Activated naive CD8-positive, alpha-beta T cell treated with anti-CD3 and anti-CD28 coated beads, Interleukin-2, amount 50 U/mL, for 16 hours (primary cell): Measurements from ENCODE around the gene CEMIP2.
"Not testable (repeated sequence)": the region's sequence is repeated elsewhere in the genome, so short reads cannot be mapped to it uniquely, and the experiment has no call there.

Experiments
- DNase-seq: peaks from one replicate; pipeline ENCODE4 v3.0.0-alpha.2; 2020; ENCODE audit warnings: low read depth, low spot score

CEMIP2 gene

GRCh38 chr9:71768388-71769174 lies at the start of gene CEMIP2:
Gene CEMIP2 (minus strand): TSS chr9:71768513. CDS start chr9:71750373, 18,140 bp downstream.
- DNase-seq, result peak; percentile 76

DNA sequence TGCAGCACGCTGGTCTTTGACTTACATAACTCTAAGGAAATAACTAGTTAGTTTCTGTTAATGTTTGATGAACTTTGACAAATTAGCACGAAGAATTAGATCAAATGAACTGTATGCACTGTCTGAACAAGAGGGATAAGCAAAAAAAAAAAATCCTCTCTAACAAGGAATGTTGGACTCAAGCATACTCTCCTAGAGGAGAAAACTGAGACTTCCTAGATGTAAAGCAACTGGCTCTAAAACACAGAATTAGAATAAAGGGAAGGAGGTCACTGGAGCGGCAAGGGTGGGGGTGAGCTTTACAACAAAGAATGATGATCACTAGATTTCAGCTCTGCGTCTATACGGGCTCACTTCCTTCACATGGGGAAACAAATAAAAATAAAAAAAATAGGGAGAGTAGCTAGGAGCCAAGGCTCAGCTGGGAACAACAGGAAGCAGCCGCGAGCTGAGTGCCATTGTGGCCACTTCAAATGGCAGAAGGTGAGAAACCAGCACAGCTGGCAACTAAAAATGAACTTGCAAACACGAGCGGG lies 48.7 kb upstream of the CEMIP2 start:
- no peak for DNase-seq

DNA sequence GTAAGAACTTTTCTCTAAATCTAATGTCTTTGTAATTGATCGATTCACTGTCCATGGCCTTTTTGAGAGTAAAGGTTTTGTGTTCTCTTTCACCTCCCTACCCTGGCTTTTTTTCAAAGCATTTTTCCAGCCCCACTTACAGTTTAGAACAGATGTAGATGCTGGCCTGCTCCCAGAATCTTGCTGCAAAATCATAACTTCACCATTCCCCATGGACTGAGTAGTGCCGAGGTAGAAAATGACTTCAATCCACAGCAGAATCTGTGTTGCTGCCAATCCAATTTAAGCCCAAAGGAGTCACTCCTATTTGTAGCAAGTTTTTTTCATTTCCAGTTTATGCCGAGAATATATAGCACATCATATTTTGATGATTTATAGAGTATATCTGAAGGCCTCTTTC lies 46.5 kb upstream of the CEMIP2 start:
- DNase-seq, result no peak

DNA sequence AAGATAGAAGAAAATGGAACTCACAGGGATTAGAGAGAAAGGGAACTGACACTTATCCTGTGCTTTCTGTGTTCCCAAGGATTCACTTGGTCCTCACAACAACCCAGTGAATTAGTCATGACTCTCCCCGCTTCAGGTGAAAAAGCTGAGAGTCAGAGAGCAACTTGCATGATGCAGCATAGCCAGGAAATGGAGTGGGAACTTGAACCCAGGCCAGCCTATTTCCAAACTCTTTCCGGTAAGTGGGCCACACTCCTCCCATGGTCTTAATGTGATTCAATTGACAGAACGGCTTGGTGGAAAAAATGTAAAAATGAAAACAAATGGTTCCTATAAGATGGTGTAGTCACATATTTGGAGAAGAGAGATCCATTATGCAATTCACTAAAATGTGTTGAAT lies 45.9 kb upstream of the CEMIP2 start:
- DNase-seq, result no peak

- DNase-seq, result no peak
These were observed 44.1 kb upstream of the CEMIP2 start for GRCh38 chr9:71812385-71812784.

DNA sequence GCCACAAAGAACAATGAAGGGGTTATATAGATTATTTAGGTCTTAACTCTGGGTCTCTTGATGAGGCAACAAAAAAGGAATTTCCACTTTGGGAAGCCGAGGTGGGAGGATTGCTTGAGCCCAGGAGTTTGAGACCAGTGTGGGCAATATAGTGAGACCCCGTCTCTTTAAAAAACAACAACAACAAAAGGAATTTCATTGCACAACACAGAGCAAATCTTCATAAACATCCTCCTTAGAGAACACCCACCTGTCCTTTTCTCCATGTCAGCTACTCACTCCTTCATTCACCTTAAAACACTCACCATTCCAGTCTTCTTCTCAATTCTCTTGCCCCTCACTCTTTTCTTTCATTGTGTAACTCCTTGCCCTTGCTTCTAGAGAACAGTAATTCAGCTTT lies 39.8 kb upstream of the CEMIP2 start:
- DNase-seq, result no peak

DNA sequence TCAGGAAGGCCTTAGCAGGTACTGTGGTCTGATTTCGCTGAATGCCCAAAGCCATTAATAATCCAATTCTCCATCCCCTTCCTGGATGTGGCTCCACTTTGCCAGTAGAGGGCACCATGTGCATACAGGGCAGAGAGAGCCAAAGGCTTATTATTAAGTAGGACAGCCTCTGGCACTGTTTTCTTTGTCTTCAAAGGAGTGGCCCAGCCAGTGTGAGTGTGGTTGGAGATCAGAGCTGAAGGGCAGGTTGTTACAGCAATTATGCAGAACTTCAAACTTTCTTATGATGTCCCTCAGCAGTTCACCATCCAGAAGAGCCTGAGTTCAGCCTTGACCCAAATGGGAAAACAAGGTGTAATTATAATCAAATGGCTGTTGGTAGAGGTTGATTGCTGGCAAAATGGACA lies 38.6 kb upstream of the CEMIP2 start:
- peak; percentile 7 for DNase-seq

DNA sequence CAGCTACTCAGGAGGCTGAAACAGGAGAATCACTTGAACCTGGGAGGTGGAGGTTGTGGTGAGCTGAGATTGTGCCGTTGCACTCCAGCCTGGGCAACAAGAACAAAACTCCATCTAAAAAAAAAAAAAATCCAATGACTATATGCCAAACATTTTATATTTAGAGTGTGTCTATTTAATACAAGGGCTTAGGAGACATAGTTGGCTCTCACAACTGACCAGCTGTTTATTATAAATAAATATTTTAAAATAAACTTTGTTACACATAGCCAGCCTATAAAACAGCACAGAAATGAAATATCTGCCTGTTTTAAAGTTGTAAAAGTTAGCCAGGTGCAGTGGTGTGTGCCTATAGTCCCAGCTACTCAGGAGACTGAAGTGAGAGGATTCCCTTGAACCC lies 36.8 kb upstream of the CEMIP2 start:
- DNase-seq, result not testable (repeated sequence)

GRCh38 chr9:71801826-71802225 lies 33.5 kb upstream of the CEMIP2 start:
- no peak for DNase-seq

DNA sequence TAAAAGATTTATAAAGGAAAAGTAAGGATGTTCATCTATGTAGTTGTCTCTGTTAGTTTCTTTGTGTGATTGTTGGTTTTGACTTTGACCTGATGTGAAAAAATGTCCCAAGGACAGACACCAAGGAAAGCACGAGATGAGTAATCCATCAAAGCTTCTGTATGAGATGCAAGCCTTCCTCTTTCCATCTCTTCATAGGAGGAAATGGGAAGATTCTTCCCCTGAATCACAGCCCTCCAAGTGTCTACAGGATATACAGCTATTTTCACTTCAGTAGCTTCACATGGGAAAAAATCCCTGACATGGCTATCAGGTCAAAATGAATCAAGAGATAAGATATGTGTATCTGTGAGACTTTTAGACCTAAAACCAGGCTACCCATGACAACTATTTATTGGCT lies 29.0 kb upstream of the CEMIP2 start:
- DNase-seq, result no peak

GRCh38 chr9:71796100-71796767 lies 27.9 kb upstream of the CEMIP2 start:
- no peak for DNase-seq

GRCh38 chr9:71795097-71795813 lies 26.9 kb upstream of the CEMIP2 start:
- DNase-seq, result no peak

GRCh38 chr9:71793386-71794105 lies 25.2 kb upstream of the CEMIP2 start:
- no peak for DNase-seq

DNA sequence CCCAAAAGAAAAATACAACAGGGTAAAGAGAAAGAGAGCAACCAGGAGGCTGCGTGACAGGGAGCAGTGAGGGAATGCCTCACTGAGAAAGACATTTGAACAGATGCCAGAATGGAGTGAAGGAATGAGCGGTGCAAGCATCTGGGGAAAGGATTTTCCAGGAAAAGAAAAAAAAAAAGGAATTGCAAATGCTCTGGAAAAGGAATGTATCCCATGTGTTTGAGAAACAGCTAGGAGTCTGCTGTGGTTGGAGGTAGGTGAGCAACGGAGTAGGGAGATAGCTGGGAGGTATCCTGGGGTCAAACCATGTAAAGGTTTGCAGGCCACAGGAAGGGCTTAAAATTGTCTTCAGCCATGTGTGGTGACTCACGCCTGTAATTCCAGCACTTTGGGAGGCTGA lies 23.6 kb upstream of the CEMIP2 start:
- no peak for DNase-seq

DNA sequence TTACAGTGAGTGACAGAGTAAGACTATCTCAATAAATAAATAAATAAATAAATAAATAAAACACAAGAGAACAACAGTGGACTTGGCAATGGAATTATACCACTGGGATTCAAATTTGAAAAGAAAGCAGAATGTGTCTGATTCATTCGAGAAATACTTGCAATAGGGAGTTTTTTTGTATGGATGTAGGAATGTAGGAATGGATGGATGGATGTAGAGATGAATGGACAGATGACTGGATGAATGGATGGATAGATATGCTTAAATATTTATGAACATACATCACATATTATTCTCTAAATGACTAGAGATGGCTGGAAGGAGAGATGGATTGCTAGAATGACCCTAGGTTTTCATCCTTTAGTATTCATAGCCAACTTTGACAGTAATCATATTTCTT lies 22.0 kb upstream of the CEMIP2 start:
- no peak for DNase-seq

- DNase-seq, result peak; percentile 76
These were observed 14.8 kb upstream of the CEMIP2 start for GRCh38 chr9:71783120-71783523.

DNA sequence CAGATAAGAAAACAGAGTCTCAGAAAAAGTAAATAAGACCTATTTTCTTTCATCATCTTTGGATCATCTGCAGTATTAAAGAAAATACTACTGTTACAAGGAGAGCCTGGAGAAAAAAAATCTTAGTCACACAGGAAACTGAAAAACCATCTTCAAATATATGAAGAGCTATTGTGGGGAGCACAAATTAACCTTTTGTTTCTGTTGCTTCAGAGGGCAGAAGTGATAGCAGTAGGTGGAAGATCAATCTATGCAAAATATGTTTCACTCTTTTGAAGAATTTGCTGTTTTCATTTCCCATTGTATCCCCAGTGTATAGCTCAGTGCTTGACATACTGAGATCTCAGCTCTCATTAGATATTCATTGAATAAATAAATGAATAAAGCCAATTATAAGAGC lies 13.1 kb upstream of the CEMIP2 start:
- DNase-seq, result no peak

DNA sequence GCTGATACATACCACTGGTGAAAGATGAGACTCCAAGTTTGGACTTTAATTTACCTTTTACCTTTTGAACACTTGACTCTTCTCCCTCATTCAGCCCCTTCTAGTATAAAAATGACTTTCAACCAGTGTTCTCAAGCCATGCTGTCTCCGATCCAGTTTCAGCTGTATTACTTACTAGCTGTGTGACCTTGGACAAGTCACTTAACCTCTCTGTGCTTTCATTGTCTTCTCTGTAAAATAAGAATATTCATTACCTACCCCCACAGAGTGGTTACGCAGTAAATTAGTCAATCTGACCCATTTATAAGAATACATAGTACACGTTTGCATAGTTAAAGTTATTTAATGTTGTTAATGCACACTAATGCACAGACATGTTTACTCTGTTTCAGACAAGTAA lies 12.6 kb upstream of the CEMIP2 start:
- DNase-seq, result no peak

DNA sequence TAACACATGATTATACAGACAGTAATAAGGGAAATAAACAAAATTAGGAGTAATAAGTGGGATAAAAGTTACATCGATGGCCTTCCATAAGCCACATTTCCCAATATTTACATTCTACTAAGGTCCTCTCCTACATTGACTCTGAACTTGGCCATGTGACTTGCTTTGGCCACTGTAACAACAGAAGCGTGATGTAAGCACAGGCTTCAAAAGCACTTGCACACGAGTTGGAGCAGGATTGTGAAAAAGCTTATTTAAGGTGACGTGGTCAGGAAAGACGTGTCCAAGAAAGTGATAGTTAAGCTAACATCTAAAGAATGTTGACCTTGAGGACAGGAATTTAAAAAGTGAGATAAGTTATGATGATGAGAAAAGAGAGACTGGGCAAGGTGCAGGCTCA lies 9.8 kb upstream of the CEMIP2 start:
- DNase-seq, result no peak

GRCh38 chr9:71774920-71775319 lies 6.6 kb upstream of the CEMIP2 start:
- DNase-seq, result no peak

DNA sequence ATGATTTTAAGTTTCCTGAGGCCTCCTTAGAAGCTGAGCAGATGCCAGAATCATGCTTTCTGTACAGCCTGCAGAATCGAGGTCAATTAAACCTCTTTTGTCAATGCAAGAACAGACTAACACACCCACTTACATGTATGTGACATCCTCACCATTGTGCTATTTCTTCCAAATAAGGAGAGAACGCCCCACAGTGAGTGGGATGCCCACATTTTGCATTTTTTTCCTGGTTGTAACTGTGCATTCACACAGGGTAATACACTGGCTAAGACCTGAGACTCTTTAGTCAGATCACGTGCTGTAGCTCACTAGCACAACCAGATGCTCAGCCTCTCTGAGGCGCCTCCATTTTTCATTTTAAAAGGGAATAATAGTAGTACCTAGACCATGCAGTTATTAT lies 4.4 kb upstream of the CEMIP2 start:
- DNase-seq, result no peak

DNA sequence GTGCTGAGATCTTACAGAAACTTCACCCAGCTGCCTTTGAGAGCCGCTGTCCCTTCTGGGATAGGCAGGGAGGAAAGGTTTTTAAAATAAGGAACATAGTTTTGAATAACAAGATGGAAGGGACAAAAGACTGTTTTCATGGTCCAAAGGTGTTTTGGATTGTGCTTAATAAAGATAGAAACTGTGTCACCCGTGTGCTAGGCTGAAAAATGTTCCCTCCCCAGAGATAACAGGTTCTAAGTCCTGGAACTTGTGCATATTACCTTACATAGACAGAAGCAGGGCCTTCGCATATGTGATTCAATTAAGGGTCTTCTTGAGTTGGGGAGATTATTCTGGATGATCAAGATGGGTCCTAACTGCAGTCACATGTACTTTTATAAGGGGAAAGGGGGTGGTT lies 1.9 kb upstream of the CEMIP2 start:
- DNase-seq, result no peak
